HG03565 (cell line): ENCODE measurements around the gene DBX1.
"Not testable (repeated sequence)": the region's sequence is repeated elsewhere in the genome, so short reads cannot be mapped to it uniquely, and the experiment has no call there.

Experiments
- ATAC-seq: cut with Tn5 transposase; IDR thresholded peaks from one replicate; pipeline ENCODE4 v1.9.1; 2021; ENCODE audit warnings: mild to moderate bottlenecking, moderate library complexity; ENCODE audit not compliant: unreplicated experiment

Gene DBX1, protein sequence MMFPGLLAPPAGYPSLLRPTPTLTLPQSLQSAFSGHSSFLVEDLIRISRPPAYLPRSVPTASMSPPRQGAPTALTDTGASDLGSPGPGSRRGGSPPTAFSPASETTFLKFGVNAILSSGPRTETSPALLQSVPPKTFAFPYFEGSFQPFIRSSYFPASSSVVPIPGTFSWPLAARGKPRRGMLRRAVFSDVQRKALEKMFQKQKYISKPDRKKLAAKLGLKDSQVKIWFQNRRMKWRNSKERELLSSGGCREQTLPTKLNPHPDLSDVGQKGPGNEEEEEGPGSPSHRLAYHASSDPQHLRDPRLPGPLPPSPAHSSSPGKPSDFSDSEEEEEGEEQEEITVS

DNA sequence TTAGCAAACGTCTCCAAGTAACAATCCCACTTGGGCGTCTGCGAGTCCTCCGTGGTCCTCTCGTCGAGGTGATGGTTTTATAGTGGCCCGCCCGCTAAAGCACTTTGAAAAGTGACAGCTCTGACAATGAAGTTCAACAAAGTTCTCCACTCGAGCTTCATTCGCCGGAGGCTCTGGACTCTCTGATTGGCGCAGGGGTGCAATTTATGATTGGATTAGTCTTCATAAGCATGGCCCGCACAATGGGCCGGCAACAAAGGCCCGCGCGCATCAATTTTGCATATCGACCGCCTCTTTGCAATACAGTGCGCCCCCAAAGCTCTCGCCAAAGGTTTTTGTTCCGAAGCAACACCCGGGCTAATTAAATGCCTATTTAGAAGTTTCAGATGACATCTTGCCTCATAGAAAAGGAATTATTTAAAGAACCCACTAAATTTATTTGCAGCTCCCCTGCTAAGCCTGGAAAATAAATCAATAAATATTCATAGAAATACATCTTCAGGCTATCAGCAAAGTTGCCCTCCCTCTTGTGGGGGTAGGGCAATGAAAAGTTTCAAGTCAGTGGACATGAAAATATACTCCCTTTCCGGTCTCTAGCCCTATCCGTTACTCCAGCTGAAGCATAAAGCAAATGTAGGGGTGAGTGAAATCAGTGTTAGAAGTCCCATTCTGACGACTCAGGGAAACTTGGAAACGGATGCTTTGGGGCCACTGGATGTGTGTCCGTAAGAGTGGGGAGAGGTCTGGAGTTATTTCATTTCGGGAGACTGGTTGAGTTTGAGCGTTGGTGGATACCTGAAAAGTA lies at the start of gene DBX1:
DBX1 (minus strand) TSS at position 51 of the 805 bp plus-strand sequence. CDS start 151 bp downstream, outside the sequence.
- ATAC-seq: no peak

DNA sequence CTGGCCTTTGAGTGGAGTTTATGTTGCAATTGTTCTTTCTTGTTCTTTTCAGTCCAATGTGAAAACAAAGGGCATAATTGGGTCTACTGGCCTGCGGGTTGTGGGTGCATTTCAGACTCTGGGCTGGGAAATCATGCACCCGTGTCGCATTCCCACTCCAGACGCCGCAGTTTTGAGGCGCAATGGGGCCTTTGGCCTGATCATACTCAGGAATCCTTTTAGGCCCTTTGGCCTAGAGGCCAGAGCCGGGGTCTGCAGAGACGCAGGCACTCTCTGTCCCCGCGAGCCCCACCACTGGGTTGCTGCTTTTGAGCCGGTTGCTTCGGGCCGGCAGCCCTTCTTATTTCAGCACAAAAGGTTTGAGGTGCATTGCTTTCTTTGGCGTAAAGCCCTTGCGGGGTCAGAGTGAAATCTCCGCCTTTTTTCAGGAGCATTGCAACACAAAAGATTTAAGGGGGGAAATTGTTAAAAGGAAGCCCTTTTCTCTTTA lies 48.4 kb upstream of the DBX1 start:
- ATAC-seq: no peak

DNA sequence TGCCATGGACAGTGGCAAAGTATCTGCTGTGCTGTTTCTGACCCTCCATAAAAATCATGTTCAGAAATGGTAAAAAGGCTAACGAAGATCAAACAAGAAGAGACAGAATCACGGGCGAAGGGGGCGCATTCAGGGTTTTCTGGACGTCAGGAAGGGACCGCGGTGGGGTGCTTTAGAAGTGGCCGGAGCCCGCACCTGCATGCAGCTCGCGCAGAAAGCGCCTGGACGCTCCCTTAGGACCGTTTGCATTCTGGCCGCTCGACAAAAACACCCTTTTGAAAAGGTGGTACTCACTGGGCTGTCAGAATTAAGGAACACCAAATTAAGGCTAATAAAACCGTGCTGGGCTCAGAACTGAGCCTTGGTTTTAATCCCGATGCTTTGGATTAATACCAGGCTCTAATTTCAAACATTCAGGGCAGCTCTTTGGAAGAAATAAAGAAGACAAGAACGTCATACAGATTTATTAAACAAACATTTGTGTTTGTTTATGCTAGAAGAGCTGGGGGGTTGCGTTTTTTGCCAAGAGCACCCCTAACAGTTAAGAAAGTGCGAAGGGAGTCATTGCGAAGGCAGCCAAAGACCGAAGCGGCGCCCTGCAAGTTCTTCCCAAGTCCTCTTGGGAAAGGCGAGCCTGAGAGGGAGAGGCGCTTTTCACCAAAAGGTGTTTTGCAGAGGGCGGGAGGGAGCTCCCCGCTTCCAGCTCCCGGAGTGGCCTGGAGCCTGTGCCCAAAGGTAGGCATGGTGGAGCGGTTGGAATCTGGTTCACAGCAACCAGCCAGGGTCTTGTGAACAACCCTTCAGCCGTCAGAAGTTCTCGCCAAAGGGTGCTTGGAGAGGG lies 47.7 kb upstream of the DBX1 start:
- ATAC-seq: no peak

DNA sequence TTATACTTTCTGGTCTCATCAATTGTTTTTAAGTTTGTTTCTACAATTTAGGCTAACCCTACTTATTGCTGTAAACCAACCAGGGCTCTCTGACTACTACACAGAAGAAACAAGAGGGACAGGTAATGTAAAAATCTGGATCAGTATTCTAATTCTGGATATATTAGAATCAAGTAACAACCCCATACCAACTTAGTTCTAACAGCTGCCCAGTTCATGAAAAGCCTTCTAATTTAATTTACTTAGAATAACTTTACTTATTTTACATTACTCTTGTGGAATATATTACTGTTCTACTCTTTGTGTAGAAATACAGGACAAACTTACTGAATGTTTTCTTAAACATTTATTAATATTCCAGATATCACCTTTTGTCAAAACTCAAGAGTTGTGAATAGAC lies 45.5 kb upstream of the DBX1 start:
- no peak for ATAC-seq

DNA sequence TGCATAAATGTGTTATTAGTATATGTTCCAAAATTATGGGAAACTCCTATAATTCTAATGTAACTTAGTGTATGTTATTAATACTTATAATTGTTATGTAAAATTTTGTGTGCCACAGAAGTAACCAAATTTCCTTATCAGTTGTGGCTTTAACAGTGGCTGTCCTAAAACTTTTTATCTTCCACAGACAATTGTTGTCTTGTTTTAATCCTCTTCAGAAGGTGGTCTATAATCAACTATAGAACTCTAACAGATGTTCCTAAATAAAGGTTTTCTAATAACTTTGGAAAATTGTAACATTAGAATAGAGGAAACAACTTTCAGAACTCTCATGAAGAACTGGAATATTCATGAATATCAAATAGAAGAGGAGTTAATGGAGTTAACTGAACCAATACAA lies 44.4 kb upstream of the DBX1 start:
- ATAC-seq: no peak

DNA sequence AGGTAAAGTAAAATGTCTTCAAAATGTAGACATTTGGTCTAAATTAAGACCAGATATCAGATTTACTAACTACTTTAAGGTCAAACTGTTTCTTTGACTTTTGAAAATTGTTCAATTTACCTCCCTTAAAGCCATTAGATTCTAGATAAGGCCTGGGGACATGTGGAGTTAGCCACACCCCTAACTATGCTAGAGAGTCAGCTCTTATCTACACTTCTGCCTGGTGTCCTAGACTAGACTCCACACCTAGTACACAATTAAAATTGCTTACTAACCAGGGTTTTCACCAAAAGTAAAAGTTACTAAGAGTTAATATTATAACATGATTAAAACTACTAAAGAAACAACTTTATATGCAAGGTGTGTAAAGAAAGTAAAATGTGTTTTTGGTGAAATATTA lies 43.6 kb upstream of the DBX1 start:
- ATAC-seq: no peak

DNA sequence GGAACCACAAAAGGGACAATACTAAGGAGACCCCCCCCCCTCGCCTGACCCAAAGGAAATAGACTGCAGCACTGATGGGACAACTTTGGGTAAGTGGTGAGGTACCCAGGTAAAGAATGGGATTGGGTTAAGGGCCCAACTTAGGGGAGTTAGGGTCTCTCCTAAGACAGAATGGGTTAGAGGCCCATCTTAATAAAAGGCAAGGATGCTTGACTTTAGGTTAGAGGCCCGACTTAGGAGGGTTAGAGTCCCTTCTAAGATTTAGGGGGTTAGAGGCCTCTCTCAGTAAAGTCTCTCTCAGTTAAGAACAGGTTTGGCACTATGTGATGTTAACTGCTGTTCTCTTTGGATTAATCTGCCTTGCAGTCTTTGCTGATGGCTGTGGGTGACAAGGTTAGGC lies 41.0 kb upstream of the DBX1 start:
- ATAC-seq: no peak

DNA sequence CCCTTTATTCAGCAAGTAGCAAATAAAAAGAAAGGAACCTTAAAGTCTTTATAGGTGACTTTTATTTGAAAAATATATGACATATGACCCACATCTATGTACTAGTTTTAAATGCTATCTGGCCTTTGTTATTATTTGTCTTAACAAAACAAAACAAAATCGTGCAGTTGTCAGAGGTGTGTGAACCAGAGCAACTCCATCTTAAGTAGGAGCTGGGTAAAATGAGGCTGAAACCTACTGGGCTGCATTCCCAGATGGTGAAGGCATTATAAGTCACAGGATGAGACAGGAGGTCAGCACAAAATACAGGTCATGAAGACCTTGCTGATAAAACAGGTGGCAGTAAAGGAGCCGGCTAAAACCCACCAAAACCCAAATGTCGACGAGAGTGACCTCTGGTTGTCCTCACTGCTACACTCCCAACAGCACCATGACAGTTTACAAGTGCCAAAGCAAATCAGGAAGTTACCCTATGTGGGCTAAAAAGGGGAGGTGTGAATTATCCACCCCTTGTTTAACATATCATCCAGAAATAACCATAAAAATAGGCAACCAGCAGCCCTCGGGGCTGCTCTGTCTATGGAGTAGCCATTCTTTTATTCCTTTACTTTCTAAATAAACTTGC lies 40.2 kb upstream of the DBX1 start:
- ATAC-seq: not testable (repeated sequence)

DNA sequence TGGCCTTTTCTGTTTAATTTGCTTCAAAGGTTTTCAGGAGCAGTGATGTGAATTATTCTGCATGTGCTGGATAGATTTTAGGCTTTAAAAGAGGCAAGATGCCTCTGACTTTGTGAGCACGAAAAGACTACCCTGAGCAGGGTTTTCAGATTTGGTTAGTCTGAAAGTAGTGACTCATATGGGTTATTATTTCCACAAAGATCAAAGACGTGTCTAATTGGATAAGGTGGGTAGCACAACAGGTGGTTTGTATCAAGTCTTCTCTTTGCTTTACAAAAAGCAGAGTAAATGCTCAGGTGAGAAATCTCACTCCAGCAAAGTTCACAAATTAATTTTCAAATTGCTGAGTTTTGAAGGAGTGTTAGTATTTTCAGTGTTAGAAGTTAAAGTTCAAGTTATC lies 37.6 kb upstream of the DBX1 start:
- peak; percentile 83 for ATAC-seq

DNA sequence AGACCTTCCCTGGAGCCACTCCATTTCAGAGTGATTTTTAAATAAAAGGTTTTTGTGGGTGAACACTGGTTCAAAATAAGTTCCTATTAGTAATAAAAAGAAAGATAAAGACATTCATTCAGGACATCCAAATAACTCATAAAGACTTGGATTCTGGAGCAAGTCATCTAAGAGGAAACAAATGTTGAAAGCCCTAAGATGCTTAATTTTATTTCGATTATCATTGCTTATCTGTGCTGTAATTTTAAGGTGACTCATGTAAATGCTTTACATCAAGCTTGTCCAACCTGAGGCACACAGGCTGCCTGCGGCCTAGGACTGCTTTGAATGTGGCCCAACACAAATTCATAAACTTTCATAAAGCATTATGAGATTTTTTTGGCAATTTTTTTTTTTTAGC lies 34.2 kb upstream of the DBX1 start:
- no peak for ATAC-seq

DNA sequence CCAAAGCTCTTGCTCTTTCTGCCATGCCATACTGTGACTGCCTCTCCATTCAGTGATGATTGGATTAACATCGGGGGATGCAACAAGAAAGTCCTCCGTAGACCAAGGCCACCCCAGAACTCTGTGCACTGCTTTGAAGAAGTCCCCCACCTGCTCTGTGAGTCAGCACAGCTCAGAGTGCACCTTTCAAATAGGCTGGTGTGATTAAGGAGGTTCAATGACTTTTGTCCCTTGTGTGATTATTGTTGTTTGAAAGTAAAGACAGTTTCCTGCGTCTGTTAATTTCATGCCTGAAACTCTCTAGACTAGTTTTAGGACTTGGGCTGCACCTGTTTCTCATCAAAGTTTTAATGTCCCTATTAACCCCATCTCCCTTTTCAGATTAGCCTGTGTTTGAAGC lies 33.0 kb upstream of the DBX1 start:
- no peak for ATAC-seq

DNA sequence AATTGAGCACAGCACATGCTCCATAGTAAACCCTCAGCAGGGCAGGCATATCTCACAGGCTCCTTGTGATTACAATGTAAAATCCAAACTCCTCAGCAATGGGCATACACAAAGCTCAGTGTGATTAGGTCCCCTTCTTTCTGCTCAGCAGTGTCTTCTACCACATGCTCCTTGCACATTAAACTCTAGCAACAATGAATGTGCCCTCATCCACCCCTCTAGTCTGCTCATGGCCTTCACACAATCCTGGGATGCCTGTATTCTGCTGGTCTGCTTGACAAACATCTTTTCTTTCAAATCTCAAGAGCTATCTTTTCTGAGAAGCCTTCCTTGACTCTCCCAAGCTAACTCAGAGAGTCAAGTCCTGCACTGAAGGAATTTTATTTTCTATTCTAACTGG lies 32.4 kb upstream of the DBX1 start:
- ATAC-seq: no peak

DNA sequence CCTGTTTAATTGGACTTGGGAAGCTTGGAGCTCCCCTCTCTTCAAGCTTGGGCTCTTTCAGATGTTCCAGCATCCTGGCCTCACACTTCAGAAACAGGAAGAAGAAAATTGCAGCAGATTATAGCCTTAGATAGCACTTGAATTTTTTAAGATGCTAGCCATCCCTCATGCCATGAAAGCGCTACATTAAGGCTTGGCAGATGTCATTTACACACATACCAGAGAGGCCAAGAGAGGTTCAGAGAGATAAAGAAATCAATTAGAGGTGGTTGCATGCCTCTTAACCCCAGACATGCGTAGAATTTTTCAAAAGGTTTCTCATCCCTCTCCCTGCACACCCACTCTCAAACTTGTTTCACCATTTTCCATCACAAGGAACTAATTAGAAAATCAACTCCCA lies 31.9 kb upstream of the DBX1 start:
- ATAC-seq: no peak

DNA sequence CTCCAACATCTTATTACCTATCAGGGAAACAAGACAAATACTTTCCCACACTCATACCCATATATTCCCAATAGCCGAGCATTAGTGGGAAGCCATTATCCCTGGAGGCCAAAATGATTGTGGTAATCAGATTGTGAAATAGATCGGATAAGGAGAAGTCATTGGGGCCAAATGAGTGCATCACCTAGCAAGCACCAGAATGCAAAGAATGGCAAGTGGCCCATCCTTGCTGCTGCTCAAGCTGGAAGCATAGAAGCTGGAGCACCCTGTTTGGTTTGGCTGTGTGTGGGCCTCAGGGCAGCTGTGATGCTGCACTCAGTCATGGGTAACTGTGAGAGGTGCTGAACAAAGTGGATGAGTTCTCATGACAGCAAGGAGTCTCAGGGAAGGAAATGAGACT lies 18.7 kb upstream of the DBX1 start:
- ATAC-seq: no peak

DNA sequence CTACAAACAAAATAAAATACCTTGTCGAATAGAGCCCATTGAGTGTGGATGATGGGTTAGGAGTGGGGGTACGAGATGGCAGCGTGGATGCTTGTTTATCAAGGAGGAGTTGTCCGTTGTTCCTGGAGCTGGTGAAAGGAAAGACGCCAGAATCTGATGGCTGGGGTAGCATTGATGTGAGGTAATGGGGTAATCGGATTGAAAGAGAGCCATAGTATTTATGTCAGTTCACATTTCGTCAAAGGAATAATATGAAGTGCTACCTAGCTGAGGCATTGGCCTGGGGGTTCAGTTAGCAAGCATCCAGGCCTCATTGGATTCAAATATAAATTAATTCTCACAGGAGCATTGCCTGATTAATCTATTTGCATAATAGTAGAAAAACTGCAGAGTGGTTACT lies 16.9 kb upstream of the DBX1 start:
- ATAC-seq: no peak

DNA sequence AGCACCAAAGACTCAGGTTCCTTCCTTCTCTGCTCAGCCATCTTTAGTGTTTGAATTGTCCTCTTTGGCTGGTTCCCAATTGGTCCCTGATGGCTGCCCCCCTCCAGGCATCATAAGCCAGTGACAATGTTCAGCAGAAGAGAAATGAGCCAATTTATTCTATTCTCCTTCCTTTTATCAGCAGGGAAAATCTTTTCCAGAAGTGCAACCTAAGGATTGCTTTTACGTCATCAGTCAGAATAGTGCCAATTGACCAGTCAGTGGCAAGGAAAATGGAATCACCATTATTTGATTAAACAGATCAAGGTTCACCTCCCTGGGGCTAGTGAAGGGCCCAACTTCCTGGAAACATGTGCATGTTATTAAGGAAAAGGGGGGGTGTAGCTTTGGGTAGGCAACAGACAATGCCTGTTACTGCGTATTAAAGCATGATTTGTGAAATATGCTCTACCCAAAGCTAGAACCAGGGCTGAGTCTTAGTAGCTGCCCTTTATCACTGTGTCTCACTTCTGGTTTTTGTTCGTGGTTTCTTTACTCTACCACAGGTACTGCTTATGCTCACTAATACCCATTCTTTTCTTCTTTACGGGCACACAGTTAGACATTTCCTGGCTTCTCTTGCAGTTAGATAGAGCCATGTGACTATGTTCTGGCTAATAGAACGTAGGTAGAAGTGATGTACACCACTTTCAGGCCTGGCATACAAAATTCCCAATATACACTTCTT lies 12.6 kb upstream of the DBX1 start:
- no peak for ATAC-seq

DNA sequence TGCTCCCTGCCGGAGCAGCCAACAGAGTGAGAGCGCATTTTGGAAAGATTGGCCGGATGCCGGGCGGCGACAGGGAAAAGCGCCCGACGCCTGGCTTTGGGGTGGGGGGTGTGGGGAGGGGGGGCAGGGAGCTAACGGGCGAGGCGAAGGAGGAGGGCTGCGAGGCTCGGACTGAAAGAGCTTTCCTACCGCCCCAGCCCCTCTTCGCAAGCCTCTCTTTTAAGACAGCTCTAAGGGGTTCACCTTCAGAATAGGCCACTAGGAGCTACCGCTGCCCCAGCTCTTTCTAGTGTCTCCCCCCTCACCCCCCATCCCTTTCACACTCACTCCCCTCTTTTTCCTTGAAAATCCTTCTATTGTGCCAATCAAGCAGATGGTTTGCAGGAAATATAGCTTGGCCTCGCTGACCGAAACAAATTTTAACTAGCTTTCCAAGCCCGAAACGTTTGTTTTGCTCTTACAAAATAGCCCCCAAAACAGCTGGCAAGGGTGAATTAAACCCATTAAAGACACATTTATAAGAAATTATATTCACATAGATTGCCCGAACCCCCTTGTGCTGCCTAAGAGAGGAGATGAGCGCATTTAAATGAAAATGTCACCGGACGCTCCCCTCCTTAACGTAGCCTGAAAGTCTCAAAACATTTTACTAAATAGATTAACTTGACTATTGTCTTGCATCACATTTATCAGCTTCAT lies 3.7 kb upstream of the DBX1 start:
- ATAC-seq: no peak

DNA sequence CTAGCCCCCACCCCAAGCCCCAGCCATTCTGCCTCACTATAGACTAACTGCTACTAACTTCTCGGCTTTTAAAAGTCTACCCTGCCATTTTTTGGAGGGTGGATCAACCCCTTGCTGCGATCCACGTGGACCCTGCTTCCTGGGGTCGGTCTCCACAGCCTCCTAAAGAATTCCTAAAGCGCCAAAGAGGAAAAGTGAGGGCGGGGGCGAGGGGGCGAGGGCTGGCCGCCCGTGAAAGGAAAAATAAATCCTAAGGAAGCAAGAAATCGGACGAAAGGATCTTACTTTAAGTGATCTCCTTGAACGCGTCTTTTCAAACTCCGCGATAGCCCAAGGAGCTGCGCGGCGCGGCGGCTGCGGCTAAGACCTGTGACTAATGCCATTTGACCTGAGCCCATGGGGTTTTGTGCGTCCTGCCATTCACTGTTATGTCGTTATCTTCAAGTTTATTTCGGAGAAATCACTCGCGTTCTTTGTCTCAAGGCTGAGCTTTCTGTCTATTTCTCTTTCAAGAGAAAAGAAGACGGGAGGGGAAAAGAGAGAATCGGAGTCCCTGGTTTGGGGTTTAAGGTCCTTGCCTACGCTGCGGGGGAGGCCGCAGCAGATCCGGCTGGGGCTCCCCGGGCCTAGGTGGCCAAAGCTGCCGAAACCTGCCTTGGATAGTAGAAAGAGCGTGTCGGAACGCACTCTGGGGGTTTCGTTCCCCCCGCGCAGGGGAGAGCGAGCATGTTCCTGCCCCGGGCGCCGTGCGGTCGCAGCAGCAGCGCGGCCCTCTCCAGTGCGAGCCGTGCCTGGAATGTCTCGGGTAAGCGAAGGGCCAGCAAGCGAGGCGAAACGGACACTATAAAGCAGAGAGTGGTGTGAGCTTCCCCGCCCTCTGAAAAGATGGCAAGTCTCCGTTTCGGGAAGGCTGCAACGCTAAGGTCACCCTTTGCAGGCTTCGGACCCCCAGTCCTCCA lies 2.8 kb upstream of the DBX1 start:
- no peak for ATAC-seq
